HG03045 (cell line): ENCODE data around the gene CLK2.
"Not testable (repeated sequence)": the region's sequence is repeated elsewhere in the genome, so short reads cannot be mapped to it uniquely, and the experiment has no call there.

ENCODE experiments used
- ATAC-seq: cut with Tn5 transposase; IDR thresholded peaks from one replicate; pipeline ENCODE4 v1.9.1; 2021; ENCODE audit warnings: mild to moderate bottlenecking, moderate library complexity; ENCODE audit not compliant: unreplicated experiment

Gene CLK2

GRCh38 chr1:155269381-155269780, 3.9 kb downstream of the CLK2 start:
- ATAC-seq, result no peak

GRCh38 chr1:155268630-155269029, 4.7 kb downstream of the CLK2 start:
- no peak for ATAC-seq

- no peak for ATAC-seq
Measured at GRCh38 chr1:155267373-155267772, 5.9 kb downstream of the CLK2 start.

- ATAC-seq, result no peak
Measured at GRCh38 chr1:155266553-155266952, 6.8 kb downstream of the CLK2 start.

- ATAC-seq, result no peak
Measured at GRCh38 chr1:155263067-155263466, 10.2 kb downstream of the CLK2 start.

GRCh38 chr1:155261852-155262673, 11.2 kb downstream of the CLK2 start, which contains the start of gene SCAMP3:
Gene SCAMP3, minus strand, starts transcription at chr1:155262360. Its CDS starts 209 bp downstream, at chr1:155262151.
- peak; percentile 90 for ATAC-seq

GRCh38 chr1:155261493-155261851, 11.8 kb downstream of the CLK2 start:
- peak; percentile 4 for ATAC-seq

GRCh38 chr1:155260276-155260675, 13.0 kb downstream of the CLK2 start:
- no peak for ATAC-seq

- ATAC-seq, result no peak
Measured at GRCh38 chr1:155256058-155256852, 17.0 kb downstream of the CLK2 start.

- peak; percentile 45 for ATAC-seq
Measured at GRCh38 chr1:155255243-155256007, 17.9 kb downstream of the CLK2 start, which contains the start of gene ENTREP3. Gene ENTREP3, minus strand, starts transcription at chr1:155255483. Its CDS starts 606 bp downstream, at chr1:155254877.

GRCh38 chr1:155254714-155255242, 18.5 kb downstream of the CLK2 start:
- no peak for ATAC-seq

- no peak for ATAC-seq
Measured at GRCh38 chr1:155254228-155254713, 19.0 kb downstream of the CLK2 start.

- ATAC-seq, result no peak
Measured at GRCh38 chr1:155253797-155254196, 19.5 kb downstream of the CLK2 start.

- ATAC-seq, result no peak
Measured at GRCh38 chr1:155253208-155253607, 20.1 kb downstream of the CLK2 start.

- no peak for ATAC-seq
Measured at GRCh38 chr1:155251566-155251965, 21.7 kb downstream of the CLK2 start.

GRCh38 chr1:155250633-155251449, 22.5 kb downstream of the CLK2 start:
- ATAC-seq, result peak; percentile 82

GRCh38 chr1:155250246-155250632, 23.1 kb downstream of the CLK2 start:
- peak; percentile 8 for ATAC-seq

- ATAC-seq, result no peak
Measured at GRCh38 chr1:155247667-155248553, 25.4 kb downstream of the CLK2 start.

- not testable (repeated sequence) for ATAC-seq
Measured at GRCh38 chr1:155246796-155247195, 26.5 kb downstream of the CLK2 start.
